ENCODE results near the gene PILRA. TPM values are rescaled to one million over a fixed set of nuclear protein-coding genes. Genes with fewer than 3 reads are reported as not detected.
"Not testable (repeated sequence)": the region's sequence is repeated elsewhere in the genome, so short reads cannot be mapped to it uniquely, and the experiment has no call there.

The PILRA gene
- total RNA-seq, result 0.20 and 0.22 TPM in 2 replicates

DNA sequence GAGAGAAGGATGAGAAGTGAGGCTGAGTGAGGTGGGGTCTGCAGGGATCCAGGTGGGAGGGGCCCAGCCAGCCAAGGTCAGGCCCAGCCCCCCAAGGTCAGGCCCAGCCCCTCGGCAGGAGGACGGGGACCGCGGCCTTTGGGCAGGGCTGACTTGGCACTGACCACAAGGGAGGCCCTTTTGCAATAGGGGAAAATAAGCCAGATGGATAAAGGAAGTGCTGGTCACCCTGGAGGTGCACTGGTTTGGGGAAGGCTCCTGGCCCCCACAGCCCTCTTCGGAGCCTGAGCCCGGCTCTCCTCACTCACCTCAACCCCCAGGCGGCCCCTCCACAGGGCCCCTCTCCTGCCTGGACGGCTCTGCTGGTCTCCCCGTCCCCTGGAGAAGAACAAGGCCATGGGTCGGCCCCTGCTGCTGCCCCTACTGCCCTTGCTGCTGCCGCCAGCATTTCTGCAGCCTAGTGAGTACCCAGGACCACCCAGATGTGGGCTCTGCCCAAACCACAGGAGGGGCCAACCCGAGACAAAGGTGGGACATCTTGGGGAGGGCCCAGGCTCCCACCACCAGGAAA, at the start of gene PILRA:
PILRA (plus strand) TSS at position 227 of the 571 bp plus-strand sequence; CDS start at position 397, 170 bp downstream.
- DNase-seq (ENCODE audit: low read depth in 2 of 2), result no peak

GRCh38 chr7:100324194-100324593, 49.1 kb upstream of the PILRA start:
- DNase-seq (ENCODE audit: low read depth in 2 of 2), result not testable (repeated sequence)

- peak; percentile 57 to 69 for DNase-seq (ENCODE audit: low read depth in 2 of 2)
These were observed 47.6 kb upstream of the PILRA start for GRCh38 chr7:100325671-100326070.

DNA sequence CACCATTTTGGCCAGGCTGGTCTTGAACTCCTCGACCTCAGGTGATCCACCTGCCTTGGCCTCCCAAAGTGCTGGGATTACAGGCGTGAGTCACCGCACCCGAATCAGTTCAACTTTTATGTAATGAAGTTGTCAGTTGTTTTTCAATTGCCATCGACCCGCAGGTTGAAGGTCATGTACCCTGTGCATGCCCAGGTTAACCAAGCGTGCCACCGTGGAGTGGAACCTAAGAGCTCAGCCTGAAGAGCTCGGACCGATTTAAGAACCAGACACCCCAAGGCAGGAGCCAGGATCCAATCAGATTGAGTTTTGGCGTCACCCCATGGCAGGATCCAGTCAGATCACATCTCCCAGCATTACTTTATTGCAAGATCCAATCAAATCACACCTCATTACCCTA, 46.4 kb upstream of the PILRA start:
- not testable (repeated sequence) for DNase-seq (ENCODE audit: low read depth in 2 of 2)

DNA sequence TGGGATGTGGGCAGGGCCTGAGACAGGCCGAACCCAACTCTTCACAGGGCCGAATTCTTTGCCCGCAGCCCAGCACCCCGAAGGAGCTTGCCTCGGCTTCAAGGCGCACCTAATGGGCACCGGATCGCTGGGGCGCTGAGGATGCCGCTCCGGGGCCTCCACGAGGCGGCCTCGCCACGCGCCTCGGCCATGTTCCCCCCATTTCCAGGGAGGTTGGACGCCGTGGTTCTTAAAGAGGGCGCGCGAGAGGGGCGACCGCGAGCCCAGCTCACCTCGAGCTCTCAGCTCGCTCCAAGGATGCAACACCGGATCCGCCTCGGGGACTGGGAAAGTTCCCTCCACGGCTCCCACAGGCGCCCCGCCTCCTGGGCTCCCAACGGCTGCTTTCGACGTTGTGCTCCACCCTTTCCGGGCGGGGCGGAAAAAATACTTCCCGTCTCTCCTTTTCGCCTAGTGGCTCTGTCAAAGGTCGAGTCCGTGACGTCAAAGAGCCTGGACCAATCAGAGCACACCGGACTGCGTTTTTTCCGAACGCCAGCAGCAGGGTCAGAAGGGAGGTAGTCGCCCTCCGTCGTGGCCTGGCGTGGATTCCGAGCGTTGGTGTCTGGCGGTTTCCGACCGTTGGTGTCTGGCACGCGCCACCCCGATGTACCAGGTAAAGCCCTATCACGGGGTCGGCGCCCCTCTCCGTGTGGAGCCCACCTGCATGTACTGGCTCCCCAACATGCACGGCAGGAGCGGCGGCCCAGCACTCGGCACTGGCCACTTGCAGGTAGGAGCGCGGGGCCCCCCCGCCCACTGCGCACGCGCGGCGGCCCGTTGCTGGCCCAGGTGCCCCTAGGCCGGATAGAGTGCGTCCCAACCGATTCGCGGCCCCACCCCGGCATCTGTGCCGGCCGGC, 37.5 kb upstream of the PILRA start:
- peak; percentile 94 to 96 for DNase-seq (ENCODE audit: low read depth in 2 of 2)

GRCh38 chr7:100338083-100338696, 35.1 kb upstream of the PILRA start:
- DNase-seq (ENCODE audit: low read depth in 2 of 2), result peak; percentile 81 to 82

- DNase-seq (ENCODE audit: low read depth in 2 of 2), result not testable (repeated sequence)
These were observed 32.0 kb upstream of the PILRA start for GRCh38 chr7:100341286-100341685.

DNA sequence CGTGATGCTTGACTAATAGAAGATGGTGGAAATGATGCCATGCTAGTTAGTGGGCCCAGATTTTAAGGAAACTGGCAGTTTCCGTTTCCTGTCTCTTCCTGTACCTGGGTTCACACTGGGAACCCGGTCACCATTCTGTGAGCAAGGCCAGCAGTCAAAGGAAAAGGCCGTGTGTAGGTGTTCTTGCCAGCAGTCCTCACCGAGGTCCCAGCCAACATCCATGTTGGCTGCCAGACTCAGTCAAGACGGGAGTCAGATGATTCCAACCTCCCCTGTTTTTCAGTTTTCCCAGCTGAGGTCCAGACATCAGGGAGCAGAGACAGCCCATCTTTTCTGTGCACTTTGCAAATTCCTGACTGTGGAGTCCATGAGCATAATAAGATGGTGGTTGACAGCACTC, 30.5 kb upstream of the PILRA start:
- DNase-seq (ENCODE audit: low read depth in 2 of 2), result no peak

GRCh38 chr7:100344124-100344559, 29.1 kb upstream of the PILRA start:
- peak in 1 of 2 donors; percentile 0 for DNase-seq (ENCODE audit: low read depth in 2 of 2)

GRCh38 chr7:100344560-100345287, 28.6 kb upstream of the PILRA start:
- peak; percentile 73 to 83 for DNase-seq (ENCODE audit: low read depth in 2 of 2)

DNA sequence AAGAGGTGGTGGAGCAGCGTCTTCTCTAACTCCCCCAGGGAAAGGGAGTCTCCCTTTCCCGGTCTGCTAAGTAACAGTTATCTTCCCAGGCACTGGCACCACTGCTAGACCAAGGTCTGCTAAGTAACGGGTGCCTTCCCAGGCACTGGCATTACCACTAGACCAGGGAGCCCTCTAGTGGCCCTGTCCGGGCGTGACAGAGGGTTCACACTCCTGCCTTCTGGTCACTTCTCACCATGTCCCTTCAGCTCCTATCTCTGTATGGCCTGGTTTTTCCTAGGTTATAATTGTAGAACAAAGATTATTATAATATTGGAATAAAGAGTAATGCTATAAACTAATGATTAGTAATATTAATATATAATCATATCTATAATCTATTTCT, 28.0 kb upstream of the PILRA start:
- DNase-seq (ENCODE audit: low read depth in 2 of 2), result peak; percentile 61 to 74

- no peak for DNase-seq (ENCODE audit: low read depth in 2 of 2)
These were observed 26.4 kb upstream of the PILRA start for GRCh38 chr7:100346921-100347320.

DNA sequence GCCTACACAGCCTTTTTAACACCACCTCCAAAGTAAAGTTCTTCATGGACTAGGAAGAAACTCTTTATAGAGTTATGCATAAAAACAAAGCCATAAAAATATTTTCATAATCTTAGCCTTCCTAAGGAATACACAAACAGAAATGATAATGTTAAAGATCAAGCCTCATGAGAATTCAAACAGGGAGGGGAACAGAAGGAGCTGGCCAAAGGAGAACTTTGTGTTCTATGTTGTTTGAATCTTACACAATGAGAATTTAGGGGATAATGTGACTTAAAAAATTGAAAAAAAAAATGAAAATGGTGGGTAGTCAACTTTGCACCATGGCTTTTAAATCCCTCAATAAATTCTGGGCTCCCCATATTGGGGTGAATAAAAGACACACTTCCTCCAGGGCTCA, 24.5 kb upstream of the PILRA start:
- no peak for DNase-seq (ENCODE audit: low read depth in 2 of 2)

DNA sequence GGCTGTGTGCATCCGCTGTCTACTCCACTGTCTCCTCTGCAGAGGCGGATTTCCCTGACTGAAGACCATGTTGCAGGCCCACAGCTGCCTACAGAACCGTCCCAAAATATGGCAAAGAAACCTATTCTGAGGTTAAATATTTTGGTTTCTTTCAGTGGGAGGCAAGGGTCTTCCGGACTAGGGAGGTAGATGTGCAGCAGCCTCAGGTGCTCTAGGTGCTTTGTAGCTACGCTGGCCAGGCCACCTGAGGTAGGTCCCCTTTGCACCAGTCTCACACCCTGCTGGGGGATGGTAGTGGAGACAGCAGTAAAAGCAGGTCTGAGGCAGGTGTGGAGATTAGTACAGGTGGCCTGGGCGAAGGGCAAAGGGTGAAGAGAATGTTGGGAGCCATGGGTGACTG, 23.5 kb upstream of the PILRA start:
- DNase-seq (ENCODE audit: low read depth in 2 of 2), result no peak

DNA sequence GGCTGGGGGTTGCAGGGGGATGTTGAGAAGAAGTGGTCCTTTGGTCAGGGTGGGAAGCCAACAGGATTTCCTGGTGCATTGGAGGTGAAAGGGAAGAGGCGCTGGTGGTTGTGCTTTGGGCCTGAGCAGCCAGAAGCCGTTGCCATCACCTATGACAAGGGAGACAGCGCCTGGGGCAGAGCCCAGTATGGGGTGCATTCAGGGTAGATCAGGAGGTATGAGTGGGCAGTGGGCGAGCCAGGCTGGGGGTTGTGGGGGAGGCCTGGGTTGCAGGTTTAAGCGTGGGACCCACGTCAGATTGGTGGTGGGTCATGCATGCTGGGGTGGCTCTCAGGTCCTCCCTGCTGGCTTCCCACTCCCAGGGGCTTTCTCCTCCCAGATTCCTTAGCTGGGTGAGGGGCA, 21.6 kb upstream of the PILRA start:
- DNase-seq (ENCODE audit: low read depth in 2 of 2), result no peak

GRCh38 chr7:100352230-100352781, 21.0 kb upstream of the PILRA start:
- not testable (repeated sequence) for DNase-seq (ENCODE audit: low read depth in 2 of 2)

DNA sequence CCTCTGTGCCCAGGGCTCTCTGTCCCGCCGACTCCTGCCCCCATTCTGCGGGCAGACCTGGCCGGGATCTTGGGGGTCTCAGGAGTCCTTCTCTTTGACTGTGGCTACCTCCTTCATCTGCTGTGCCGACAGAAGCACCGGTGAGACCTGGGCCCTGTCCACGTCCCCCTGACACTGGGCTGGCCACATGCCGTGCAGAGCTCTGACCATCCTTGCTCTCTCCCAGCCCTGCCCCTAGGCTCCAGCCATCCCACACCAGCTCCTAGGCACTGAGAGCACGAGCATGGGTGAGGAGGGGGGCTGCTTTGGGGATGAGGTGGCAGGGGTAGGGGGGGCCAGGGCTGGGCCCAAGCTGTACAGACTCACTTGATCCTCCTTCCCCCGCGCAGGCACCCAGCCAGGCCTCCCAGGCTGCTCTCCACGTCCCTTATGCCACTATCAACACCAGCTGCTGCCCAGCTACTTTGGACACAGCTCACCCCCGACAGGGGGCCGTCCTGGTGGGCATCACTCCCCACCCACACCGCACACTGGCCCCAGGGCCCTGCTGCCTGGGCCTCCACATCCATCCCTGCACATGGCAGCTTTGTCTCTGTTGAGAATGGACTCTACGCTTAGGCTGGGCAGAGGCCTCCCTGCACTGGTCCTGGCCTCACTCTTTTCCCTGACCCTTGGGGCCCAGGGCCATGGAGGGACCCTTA, 20.2 kb upstream of the PILRA start:
- DNase-seq (ENCODE audit: low read depth in 2 of 2), result no peak

DNA sequence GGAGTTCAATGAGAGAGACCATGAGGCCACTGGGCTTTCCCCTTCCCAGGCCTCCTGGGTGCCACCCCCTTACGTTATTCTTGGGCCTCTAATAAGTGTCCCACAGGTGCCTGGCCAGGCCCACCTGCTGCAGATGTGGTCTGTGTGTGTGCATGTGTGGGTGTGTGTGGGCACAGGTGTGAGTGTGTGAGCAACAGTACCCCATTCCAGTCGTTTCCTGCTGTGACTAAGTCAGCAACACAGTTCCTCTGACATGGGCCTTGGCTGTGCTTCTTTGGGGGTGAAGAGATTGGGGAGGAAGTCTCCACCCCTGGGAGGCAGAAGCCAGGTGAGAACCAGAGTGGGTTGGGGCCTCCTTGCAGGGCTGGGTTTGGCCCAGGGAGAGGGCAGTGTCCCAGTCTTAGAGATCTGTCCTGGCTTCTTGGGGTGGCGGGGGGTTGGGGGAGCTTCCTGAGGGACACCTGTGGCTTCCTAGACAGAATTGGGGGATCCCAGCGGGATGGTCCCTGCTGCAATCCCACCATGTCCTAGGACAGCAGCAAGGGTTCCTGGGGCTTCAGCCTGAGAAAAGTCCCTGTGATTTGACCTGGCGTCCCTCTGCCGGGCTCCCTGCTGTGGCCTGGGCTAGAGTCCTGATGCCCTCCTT, 19.5 kb upstream of the PILRA start:
- DNase-seq (ENCODE audit: low read depth in 2 of 2), result no peak

GRCh38 chr7:100356416-100357068, 16.7 kb upstream of the PILRA start:
- DNase-seq (ENCODE audit: low read depth in 2 of 2), result no peak

GRCh38 chr7:100357131-100357561, 16.1 kb upstream of the PILRA start:
- no peak for DNase-seq (ENCODE audit: low read depth in 2 of 2)

Data from lung microvascular endothelial cell (primary cell).